ENCODE results near the gene C19orf47. TPM values are rescaled to one million over a fixed set of nuclear protein-coding genes. Genes with fewer than 3 reads are reported as not detected.

Gene C19orf47
- polyA plus RNA-seq, 1 experiment: 15.9 TPM

DNA sequence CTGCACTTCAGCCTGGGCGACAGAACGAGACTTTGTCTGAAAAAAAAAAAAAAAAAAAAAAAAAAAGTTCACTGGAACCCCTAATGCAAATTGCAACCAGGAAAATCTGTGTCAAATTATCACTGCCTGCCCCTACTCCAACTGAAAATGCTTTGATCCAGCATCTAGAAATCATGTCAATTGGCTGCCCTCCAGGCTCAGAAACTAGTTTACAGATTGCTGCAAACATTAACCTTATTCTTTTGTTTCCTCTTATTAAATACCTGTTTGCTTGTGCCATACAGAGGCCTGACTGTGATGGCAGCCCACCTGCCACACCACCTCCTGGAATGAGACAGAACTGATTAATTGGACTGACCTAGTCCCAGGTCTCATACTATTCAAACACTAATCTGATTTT, 44.4 kb downstream of the C19orf47 start:
- no peak overlapping the region for H3K4me3 ChIP-seq (ENCODE audit: low read depth, low read length)
- ChIA-PET POLR2A (no interaction called here), CTCF (interaction anchor here (0.7 to 2.4 kb wide), 10 partner anchors 12 to 331 kb away, joined by 3 to 26 read pairs (median 6); no protein-coding TSS in a partner anchor)
- no peaks in the 10 kb centered on the region for H3K27me3 ChIP-seq (ENCODE audit: control insufficient read depth, insufficient read depth, low read length)
- no peaks in the 10 kb centered on the region for H3K9me3 ChIP-seq (ENCODE audit: control insufficient read depth, insufficient read depth, low read length)
- no peak overlapping the region for H3K27ac ChIP-seq (ENCODE audit: low read depth, low read length)
- no peak for DNase-seq (ENCODE audit: low read depth, low spot score)
- TF ChIP-seq, protein P1, sequence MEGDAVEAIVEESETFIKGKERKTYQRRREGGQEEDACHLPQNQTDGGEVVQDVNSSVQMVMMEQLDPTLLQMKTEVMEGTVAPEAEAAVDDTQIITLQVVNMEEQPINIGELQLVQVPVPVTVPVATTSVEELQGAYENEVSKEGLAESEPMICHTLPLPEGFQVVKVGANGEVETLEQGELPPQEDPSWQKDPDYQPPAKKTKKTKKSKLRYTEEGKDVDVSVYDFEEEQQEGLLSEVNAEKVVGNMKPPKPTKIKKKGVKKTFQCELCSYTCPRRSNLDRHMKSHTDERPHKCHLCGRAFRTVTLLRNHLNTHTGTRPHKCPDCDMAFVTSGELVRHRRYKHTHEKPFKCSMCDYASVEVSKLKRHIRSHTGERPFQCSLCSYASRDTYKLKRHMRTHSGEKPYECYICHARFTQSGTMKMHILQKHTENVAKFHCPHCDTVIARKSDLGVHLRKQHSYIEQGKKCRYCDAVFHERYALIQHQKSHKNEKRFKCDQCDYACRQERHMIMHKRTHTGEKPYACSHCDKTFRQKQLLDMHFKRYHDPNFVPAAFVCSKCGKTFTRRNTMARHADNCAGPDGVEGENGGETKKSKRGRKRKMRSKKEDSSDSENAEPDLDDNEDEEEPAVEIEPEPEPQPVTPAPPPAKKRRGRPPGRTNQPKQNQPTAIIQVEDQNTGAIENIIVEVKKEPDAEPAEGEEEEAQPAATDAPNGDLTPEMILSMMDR (IDR thresholded peaks at IDR 0.05; ENCODE audit: low read depth, low read length): no peak

DNA sequence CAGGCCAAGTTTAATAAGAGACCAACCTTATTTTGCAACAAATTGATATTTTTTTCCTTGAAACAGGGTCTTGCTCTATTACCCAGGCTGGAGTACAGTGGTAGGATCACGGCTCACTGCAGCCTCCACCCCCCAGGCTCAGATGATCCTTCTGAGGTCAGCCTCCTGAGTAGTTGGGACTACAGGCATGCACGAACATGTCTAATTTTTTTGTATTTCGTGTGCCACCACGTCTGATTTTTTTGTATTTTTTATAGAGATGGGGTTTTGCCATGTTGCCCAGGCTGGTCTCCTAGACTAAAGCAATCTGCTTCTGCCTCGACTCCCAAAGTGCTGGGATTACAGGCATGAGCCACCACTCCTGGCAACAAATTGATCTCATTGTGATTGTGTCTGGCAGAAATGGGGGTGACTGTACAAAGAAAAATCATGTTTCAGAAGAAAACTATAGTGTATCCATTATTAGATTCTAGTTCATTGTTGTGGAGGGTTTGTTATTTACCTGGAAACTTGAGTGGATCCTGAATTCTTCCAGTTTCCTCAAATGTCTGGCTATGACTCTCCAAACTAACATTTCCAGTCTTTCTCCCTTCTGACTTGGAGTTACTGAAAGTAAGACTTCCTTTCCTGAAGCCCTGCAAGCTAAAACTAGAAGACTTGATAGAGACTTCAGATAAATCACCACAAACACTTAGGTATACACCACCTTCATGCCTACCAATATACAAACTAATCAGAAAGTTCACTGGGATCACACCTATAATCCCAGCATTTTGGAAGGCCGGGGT, 45.8 kb downstream of the C19orf47 start:
- Histone ChIP-seq H3K4me3 (ENCODE audit: low read depth, low read length) (no peak overlapping the region), H3K9me3 (ENCODE audit: control insufficient read depth, insufficient read depth, low read length) (no peaks in the 10 kb centered on the region), H3K27ac (ENCODE audit: low read depth, low read length) (no peak overlapping the region), H3K27me3 (ENCODE audit: control insufficient read depth, insufficient read depth, low read length) (no peaks in the 10 kb centered on the region)
- POLR2A ChIA-PET: no interaction called here
- CTCF ChIA-PET: no interaction called here
- no peak for DNase-seq (ENCODE audit: low read depth, low spot score)
- TF ChIP-seq, protein P1 (IDR thresholded peaks at IDR 0.05; ENCODE audit: low read depth, low read length): no peak

DNA sequence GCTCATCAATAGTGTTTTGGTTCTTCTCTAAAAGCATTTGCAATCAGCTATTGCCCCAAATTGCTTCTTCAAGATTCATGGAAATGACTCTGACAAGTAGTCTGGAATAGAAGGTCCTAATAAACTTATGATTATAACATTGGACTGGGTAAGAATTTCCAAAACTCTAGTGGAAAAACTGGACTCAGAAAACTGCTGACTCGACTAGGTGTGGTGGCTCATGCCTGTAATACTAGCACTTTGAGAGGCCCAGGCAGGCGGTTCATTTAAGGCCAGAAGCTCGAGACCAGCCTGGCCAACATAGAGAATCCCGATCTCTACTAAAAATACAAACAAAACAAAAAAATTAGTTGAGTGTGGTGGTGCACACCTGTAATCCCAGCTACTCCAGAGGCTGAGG, 47.5 kb downstream of the C19orf47 start:
- ChIA-PET CTCF (interaction anchor here (1.1 kb wide), 1 partner anchor 16 kb away, joined by 3 read pairs; no protein-coding TSS in a partner anchor), POLR2A (no interaction called here)
- TF ChIP-seq, protein P1 (IDR thresholded peaks at IDR 0.05; ENCODE audit: low read depth, low read length): no peak
- Histone ChIP-seq H3K9me3 (ENCODE audit: control insufficient read depth, insufficient read depth, low read length) (no peaks in the 10 kb centered on the region), H3K27ac (ENCODE audit: low read depth, low read length) (no peak overlapping the region), H3K4me3 (ENCODE audit: low read depth, low read length) (no peak overlapping the region), H3K27me3 (ENCODE audit: control insufficient read depth, insufficient read depth, low read length) (no peaks in the 10 kb centered on the region)
- no peak for DNase-seq (ENCODE audit: low read depth, low spot score)

DNA sequence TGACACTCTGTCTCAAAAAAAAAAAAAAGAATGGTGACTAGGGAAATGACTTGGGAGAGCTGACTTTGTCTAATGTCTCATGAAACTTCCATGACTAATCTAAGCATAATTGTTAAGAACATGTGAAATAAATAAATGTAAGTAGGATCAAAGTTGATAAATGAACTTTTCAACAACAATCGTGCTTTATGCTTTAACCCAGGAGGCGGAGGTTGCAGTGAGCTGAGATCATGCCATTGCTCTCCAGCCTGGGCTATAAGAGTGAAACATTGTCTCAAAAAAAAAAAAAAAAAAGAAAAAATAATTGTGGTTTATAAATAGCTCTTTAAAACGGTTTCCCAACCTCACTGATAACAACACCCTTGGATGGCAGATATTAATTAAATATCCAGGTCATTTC, 50.2 kb downstream of the C19orf47 start:
- Histone ChIP-seq H3K9me3 (ENCODE audit: control insufficient read depth, insufficient read depth, low read length) (no peaks in the 10 kb centered on the region), H3K27me3 (ENCODE audit: control insufficient read depth, insufficient read depth, low read length) (no peaks in the 10 kb centered on the region), H3K4me3 (ENCODE audit: low read depth, low read length) (no peak overlapping the region), H3K27ac (ENCODE audit: low read depth, low read length) (no peak overlapping the region)
- ChIA-PET POLR2A (no interaction called here), CTCF (interaction anchor here (0.6 to 1.3 kb wide), 7 partner anchors 155 to 453 kb away, joined by 3 to 6 read pairs (median 3); no protein-coding TSS in a partner anchor)
- TF ChIP-seq, protein P1 (IDR thresholded peaks at IDR 0.05; ENCODE audit: low read depth, low read length): no peak
- DNase-seq (ENCODE audit: low read depth, low spot score): no peak

DNA sequence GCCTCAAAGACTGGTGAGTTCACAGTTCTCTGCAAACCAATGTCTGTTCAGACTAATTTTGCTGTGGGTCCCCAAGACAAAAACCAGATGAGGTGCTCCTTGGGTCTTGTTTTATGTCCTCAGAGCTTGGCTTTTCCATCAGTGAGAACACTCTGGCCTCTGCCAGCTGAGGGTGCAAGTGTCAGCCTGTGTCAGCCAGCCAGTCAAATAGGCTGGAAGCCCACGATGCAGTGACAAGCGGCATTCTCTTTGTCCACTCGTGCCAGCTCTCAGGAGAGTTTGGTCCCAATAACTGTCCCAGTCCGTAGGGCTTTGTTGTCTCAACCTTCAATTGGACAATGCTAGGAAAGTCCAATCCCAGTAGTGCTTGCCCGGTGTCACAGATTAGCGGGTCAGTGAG, 53.6 kb downstream of the C19orf47 start:
- H3K9me3 ChIP-seq (ENCODE audit: control insufficient read depth, insufficient read depth, low read length): no peaks in the 10 kb centered on the region
- no peak overlapping the region for H3K4me3 ChIP-seq (ENCODE audit: low read depth, low read length)
- CTCF ChIA-PET: interaction anchor here (1.2 kb wide), 1 partner anchor 11 kb away, joined by 7 read pairs; no protein-coding TSS in a partner anchor
- POLR2A ChIA-PET: no interaction called here
- TF ChIP-seq, protein P1 (IDR thresholded peaks at IDR 0.05; ENCODE audit: low read depth, low read length): no peak
- H3K27ac ChIP-seq (ENCODE audit: low read depth, low read length): no peak overlapping the region
- H3K27me3 ChIP-seq (ENCODE audit: control insufficient read depth, insufficient read depth, low read length): no peaks in the 10 kb centered on the region
- DNase-seq (ENCODE audit: low read depth, low spot score): no peak

All from AG04450 (cell line).